Muscle of back (tissue), 13 donors: ENCODE results near the gene KLHL11. TPM values are rescaled to one million over a fixed set of nuclear protein-coding genes. Genes with fewer than 3 reads are reported as not detected.

Source experiments
- DNase-seq, 3 donors: peaks; one replicate each; pipeline versions ENCODE4 v3.0.0 to v3.0.0-alpha.2; 2013
- long read RNA-seq, 9 donors: transcript quantifications; one replicate each; lab custom pipeline, GENCODE V29; 2026
- polyA plus RNA-seq, 10 donors: library from polyadenylated mRNA; unstranded; fragments of 120-200 nt; gene quantifications; one replicate each; pipeline ENCODE4 v1.2.1, GENCODE V29; 2013; ENCODE audit not compliant: insufficient read length in 10 of 10

The KLHL11 gene, protein sequence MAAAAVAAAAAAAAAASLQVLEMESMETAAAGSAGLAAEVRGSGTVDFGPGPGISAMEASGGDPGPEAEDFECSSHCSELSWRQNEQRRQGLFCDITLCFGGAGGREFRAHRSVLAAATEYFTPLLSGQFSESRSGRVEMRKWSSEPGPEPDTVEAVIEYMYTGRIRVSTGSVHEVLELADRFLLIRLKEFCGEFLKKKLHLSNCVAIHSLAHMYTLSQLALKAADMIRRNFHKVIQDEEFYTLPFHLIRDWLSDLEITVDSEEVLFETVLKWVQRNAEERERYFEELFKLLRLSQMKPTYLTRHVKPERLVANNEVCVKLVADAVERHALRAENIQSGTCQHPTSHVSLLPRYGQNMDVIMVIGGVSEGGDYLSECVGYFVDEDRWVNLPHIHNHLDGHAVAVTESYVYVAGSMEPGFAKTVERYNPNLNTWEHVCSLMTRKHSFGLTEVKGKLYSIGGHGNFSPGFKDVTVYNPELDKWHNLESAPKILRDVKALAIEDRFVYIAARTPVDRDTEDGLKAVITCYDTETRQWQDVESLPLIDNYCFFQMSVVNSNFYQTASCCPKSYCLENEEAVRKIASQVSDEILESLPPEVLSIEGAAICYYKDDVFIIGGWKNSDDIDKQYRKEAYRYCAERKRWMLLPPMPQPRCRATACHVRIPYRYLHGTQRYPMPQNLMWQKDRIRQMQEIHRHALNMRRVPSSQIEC
- polyA plus RNA-seq, result 1 to 10 TPM; 4.4 to 6.4 (median 5.6) TPM
- long read RNA-seq, donor 1, result 0 reads
- long read RNA-seq, donor 2, result 0 reads
- long read RNA-seq, donor 3, result 0 reads
- long read RNA-seq, donor 4, partial matches to known transcripts, result 0 of 1 reads
- long read RNA-seq, donor 4, other reads (novel, unspliced or antisense), result 0 of 1 reads
- long read RNA-seq, donor 5, partial matches to known transcripts, result 0 of 4 reads
- long read RNA-seq, donor 5, other reads (novel, unspliced or antisense), result 0 of 4 reads
- long read RNA-seq, donor 6, partial matches to known transcripts, result 0 of 1 reads
- long read RNA-seq, donor 6, other reads (novel, unspliced or antisense), result 0 of 1 reads
- long read RNA-seq, donor 7, result 0 reads
- long read RNA-seq, donor 8, partial matches to known transcripts, result 0 of 1 reads
- long read RNA-seq, donor 8, other reads (novel, unspliced or antisense), result 0 of 1 reads
- long read RNA-seq, donor 9, result 0 reads

DNA sequence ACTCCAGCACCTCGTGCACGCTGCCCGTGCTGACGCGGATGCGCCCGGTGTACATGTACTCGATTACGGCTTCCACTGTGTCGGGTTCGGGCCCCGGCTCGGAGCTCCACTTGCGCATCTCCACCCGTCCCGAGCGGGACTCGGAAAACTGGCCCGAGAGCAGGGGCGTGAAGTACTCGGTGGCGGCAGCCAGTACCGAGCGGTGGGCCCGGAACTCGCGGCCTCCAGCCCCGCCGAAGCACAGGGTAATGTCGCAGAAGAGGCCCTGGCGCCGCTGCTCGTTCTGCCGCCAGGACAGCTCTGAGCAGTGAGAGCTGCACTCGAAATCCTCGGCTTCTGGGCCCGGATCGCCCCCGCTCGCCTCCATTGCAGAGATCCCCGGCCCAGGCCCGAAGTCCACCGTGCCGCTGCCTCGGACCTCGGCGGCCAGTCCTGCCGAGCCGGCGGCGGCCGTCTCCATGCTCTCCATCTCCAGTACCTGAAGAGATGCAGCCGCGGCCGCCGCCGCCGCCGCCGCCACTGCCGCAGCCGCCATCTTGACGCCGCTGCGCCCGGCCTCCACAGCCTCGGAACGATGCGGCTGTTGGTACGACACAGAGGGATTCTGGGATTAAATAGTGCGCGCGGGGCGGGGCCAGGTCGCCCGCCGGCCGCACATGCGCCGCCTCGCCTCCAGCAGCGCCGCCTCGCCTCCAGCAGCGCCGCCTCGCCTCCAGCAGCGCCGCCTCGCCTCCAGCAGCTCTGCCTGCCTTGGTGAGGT, at the start of gene KLHL11:
KLHL11 (minus strand) TSS at position 588 of the 760 bp plus-strand sequence; CDS start at position 535, 53 bp downstream.
- DNase-seq, result peak; percentile 89 to 97 (median 90)

DNA sequence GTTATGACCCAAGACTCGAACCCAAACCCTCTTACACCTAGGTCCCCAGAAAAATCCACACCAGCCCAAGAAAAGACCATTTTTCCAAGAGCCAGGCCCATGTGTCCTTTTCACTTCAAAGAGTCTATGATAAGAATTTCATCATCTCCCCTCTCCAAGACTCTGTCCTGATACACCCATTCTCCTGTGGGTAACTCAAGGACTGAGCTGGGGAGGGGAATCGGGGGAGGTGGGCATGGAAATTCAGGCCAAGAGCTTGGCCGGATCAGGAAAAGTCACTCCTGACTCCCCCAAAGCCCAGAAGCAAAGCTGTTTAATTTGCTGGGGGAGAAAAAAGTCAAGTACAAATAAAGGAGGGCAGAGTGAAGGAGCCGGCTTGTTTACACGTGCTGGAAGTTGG, 49.8 kb upstream of the KLHL11 start:
- no peak for DNase-seq

DNA sequence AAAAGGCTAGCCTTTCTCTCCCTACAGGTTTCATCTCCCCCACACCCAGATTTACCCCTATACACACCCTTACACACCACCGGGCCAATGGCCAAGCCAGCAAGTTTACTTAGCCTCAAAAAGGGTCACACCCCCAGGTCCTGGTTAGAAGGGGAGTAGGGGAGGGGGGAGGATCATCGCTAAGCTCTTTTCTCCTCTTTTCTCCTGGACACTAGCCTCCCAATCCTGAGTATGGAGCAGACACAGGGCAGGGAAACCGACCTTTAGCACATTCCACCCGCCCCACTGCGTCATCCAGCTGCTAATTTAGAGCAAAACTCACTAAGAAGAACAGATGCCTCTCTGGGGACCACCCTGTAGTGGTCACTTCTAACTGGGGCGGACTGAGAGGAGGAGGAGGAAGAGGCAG, 49.1 kb upstream of the KLHL11 start:
- DNase-seq, result peak in 1 of 3 donors; percentile 26

DNA sequence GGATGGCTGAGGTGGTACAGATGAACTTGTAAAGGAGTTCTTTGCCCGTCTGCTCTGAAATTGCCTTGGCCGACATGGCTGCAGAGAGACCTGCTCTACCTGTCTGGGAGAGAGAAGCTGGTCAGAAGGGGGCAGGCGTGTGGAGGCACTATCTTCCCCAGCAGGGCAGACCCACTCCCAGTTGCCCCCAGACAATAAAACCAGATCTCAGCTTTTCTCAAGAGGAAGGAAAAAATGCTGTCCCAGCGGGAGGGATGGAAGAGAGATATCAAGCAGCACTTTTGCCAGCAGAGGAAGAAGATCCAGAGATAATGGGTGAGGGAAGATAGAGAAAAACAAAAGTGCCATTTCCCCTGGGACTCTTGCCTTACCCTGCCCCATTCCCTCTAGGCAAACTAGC, 48.6 kb upstream of the KLHL11 start:
- no peak for DNase-seq

DNA sequence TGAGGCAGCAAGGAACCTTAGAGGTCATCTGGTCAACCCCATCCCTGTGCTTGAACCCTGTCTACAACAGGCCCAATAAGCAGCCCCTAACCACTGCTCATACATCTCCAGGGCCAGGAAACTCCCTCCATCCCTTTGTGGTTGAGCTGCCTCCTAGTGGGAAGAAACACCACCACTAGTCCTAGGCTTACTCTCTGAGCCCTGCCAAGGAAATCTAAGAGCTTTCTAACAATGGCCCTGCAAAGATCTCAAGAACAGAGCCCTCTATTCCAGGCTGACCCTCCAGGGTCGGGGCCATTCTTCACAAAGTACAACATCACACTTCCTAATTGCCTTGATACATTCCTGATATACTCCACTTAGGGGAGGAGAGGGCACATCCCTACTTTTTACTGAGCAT, 47.7 kb upstream of the KLHL11 start:
- no peak for DNase-seq

DNA sequence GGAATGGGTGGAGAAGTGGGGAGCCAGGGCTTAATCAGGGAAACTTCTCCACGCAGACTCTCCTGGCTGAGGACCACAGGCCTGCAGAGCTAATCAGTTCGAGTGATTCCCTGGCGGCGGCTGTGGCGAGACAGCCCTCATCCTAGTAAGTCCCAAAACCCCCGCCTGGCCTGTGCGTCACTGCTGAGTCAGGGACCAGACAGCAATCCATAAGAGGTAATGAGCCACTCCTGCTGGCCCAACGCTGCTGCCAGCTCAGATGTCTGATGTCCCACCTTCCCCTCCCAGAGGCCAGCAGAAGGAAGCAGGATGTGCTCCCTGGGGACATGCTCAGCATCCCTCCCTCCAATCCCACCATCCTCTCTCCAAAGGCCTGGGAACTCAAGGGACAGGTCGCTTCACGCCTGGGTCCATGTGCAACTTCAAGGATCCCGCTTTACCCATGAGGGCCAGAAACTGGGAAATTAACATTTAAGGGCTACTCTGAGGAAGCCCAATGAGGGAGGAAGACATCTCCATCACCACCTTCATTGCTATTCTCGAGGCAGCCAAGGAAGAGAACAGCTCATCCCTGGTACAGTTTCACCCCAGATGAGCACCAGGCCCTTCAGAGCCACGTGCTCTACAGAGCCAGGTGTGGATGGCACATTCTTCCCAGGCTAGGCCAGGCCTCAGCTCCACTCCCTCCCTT, 45.6 kb upstream of the KLHL11 start:
- DNase-seq, result peak in 1 of 3 donors; percentile 91

DNA sequence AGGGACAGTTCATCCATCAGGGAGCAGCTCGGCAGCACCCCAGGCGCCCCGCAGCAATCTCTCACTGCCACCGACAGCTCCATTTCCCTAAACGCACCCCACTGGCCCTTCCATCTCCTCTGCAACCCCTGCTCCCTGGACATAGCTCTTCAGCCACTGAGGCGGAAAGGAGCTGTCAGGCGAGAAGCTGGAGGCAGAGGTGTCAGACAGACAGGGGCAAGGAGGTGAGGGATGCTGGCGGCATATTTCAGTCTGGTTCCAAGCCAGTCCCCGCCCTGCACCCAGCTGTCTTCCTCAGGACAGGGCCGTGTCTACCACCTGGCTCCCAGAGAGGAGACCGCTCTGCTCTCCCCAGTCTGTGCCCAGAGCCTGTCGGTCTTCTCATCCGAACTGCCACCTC, 43.9 kb upstream of the KLHL11 start:
- DNase-seq, result no peak

DNA sequence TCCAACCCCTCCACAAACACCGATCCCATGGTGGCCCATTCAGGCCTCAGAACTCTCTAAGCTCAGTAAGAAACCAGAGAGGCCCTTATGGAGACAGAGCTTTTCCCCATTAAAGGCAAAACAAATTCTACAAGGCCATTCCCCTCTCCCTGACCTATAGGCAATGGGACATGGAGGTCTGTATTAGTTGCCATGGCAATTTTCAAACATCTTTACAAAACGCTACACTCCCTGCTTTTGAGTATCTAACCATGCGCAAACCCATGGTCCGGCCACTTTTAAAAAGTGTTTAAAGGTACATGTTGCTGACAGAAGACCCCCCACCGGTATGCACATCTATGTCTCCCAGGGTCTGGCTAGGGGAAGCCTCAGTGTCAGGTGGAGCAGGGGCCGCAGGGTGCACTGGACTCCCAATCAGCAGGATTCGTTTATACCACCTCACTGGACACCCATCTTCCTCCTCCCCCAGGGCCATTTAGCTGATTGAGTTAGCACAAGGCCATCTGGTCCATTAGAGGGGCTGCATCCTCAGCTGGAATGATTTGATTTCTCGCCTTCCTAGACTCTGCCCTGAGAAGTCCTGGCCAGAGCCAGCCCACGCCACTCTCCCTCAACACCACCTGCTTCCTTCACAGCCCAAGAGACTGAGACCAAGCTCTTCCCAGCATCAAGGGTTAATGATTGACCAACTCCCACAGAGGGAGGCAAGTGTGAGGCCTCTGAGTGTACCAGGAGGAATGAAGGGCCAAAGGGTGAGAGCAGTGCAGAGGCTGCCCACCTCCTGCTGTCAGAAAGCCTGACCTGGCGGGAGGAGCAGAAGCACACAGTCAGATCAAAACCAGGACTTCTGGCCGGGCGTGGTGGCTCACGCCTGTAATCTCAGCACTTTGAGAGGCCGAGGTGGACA, 42.7 kb upstream of the KLHL11 start:
- no peak for DNase-seq

DNA sequence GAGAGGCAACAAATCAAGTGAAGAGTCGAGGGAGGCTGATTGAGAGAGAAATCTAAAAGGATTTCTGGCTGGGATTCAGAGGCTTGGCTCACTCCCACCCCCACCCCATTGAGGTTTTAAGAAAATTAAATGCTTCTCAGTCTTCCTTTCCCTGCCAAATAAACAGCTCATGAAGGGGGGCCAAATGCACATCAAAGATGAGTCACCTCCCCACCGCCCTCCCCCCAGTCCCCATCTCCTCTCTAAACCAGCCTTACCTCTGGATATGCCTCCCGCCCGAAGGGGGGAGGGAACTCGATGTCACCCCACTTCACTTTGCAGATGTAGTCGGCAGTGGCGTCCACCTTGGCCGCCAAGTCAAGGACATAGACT, 41.9 kb upstream of the KLHL11 start:
- peak in 1 of 3 donors; percentile 61 for DNase-seq

DNA sequence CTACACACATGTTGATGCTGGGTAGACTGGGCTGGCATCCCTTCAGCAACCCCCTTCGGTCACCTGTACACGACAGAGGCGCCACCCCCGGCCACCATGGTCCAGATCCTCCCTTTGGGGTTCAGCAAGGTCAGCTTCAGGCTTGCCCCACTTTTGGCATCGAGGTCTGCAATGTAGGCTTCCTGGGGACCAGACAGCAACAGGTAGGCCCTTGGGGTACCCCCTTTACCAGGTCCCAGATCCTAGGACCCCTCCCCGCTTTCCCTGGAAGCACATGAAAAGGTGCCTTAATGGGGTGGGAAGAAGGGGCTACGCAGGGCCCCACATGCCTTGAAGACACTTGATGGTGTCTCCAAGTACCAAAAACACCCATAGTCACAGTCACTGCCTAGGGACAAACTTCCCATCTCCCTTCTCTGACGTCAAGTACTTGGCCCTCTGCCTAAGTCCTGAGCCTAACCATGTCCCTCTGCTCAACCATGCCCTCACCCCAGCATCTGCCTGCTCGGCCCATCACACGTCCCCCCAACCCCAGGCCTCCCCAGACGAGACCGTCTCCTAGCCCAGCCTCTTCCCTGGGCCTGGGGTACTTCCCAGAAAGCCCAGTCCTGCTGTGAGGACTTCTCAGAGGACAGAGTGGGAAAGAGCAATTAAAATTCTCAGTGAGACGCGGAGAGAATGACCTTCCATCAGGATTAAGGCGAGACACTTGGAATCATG, 41.4 kb upstream of the KLHL11 start:
- DNase-seq, result no peak

DNA sequence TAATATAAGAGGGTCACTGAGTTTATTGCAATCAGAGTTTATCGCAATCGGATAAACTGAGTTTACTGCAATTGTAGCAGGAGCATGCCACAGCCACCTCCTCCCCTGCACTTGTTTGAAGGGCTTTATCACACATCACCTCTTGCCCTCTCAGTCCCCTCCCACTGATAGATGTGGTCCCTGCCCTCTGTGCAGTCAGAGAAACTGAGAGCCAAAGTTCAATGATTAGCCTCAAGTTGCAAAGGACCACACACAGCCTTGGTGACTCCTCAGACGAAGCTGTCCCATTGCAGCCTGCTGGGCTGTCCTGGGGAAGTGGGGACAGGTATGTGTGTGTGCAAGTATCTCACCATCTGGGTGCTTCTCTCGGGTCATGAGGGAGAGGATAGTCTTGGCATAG, 39.9 kb upstream of the KLHL11 start:
- DNase-seq, result no peak

DNA sequence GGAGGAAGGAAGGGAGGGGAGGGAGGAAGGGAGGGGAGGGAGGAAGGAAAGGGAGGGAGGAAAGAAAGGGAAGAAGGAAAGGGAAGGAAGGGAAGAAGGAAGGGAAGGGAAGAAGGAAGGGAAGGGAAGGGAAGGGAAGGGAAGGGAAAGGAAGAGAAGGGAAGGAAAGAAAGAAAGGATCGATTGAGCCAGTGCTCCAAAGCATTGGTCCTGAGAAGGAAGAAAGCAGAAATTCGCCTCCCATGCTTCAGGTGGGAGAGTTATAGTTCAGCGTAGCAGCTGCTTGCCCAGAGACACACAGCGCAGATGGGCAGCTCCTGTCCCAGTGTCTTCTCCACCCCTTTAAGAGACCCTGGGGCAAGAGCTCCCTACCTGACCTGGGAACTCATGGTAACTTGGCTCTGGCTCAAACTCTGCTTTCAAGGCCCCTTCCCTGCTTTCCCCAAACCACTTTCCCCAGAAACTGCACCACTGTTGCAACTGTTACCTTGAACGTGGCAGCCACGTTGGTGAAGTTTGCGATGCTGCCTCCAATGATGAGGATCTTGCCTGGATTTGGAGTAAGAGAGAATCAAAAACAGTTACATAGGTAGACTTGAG, 39.1 kb upstream of the KLHL11 start:
- no peak for DNase-seq

DNA sequence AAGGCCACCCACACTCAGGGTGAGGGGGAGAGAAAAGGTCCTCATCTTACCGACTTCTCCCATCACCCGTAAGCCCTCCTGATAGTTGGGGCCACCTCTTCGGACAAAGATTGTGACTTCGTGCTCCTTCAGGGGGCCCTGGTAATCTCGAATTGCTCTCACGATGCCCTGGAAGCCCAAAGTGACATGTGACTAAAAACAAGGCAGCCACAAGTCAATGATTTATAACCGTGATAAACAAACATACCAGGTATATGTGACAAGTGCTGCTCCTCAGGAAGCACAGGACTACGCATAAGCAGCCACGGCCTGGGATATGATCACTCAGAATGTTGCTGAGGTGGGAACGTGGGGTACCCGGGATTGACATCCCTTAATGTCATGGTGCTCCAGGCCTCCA, 36.4 kb upstream of the KLHL11 start:
- DNase-seq, result no peak

DNA sequence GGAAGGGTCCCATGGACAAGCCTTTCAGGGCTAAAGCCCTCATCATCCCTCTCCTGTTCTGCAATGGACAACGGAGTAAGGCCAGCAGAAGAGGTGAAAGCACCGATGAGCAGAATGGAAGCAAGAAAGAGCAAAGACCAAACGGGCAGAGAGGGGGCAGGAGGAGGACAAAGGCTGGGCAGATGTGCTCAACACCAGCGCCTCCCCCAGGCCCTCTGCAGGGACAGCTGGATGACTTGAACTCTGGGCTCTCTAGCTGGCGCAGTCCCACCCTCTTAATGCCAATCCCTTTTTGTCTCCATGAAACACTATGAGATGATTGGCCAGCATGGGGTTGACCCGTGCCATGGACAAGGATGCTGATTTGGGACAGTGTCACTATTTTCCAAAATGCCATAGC, 31.5 kb upstream of the KLHL11 start:
- no peak for DNase-seq

DNA sequence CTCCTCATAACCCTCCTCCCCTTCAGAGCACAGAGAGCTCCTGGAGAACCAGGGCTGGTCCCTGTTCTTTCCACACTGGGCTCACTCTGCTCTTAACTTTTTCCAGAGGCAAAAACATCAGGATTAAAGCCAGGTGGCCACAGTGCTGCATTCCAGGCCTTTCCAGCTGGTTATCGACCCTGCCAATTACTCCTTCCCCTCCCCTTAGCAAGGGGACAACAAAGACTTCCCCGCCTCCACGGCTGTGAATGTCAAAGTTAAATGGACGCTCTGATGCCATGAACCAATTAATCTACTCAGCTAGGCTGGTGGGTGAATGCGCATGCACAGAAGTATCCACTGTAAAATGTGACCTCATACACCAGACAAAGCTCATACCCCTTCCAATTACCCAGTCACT, 30.4 kb upstream of the KLHL11 start:
- DNase-seq, result peak; percentile 29 to 82 (median 70)

DNA sequence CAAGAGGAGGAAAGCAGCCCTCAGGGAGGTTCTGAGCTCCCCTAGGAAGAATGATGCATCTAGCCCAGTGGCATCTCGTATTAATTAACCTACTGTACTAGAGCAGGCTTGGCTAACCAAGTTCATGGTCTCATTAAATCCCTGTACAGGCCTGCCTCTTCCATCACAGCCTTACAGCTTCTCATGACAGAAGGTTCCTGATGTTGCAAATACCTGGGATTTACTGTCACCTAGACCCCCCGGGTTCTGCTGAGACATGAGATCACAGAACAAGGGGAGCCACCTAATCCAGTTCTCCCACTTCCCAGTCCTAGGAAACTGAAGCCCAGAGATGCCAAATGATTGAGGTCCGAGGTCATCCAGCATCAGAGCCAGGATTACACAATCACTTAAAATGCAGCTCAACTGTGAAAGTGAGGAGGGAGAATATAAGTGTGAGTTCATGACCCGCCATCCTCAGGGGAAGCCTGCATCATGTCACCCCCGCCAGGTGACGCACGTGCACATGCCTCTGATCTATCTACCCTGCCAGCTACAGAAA, 29.6 kb upstream of the KLHL11 start:
- DNase-seq, result peak in 2 of 3 donors; percentile 51 to 71

DNA sequence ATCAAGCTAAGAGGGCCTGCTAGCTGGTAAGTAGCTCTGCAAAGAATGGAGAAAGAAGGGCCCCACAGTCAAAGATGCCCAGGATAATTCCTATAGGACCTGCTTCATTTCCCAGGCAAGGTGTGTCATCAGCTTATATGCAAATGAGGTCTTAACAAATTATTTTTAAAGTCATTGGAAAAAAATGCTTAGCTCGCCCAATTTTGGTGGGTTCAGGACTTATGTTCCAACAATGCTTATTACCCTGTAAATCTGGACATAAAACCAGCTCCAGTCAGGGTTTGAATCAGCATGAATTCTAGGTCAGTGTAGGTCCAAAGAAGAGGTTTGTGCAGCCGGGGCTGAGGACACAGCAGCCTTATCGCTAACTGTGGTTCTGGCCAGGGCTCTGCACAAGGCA, 28.2 kb upstream of the KLHL11 start:
- no peak for DNase-seq

DNA sequence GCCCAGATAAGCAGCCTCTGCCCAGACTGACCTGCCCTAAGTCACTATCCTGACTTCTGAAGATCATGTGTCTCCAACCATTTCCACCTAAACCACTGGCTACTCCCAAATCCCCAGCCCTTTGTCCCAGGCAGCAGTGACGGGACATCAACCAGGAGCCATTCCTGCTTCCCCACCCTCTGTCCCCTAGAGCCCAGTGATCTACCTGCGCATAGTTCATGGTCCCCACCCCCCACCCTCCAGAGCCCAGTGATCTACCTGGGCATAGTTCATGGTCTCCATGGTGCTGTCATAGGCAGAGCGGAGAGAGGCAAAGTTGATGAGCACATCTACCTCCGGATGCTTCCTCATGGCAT, 26.8 kb upstream of the KLHL11 start:
- no peak for DNase-seq
